CD8-positive, alpha-beta memory T cell (primary cell): ENCODE data around the gene PARD3. TPM values are rescaled to one million over a fixed set of nuclear protein-coding genes. Genes with fewer than 3 reads are reported as not detected.

Source experiments
- CTCF ChIA-PET: fragments of 350-600 bp; sonication (Branson Sonifier 250); formaldehyde crosslinking; loops from one replicate; lab custom pipeline; 2021; ENCODE audit warnings: antibody characterized with exemption; lab: Charles Lee
- POLR2A ChIA-PET: fragments of 350-600 bp; sonication (Branson Sonifier 250); formaldehyde crosslinking; loops from one replicate; lab custom pipeline; 2021; ENCODE audit warnings: antibody characterized with exemption; lab: Charles Lee
- DNase-seq, 5 donors: peaks; one replicate each; pipeline versions ENCODE4 v3.0.0 to v3.0.0-alpha.2; 2020 to 2022; ENCODE audit warnings: mixed read lengths in 1 of 5
- H3K27ac ChIP-seq: one replicate; pipeline ENCODE4 v1.7.0; 2013; ENCODE audit warnings: low read depth, mild to moderate bottlenecking, low read length, moderate library complexity
- H3K27me3 ChIP-seq: 2 replicates; pipeline ENCODE4 v1.7.0; 2013; ENCODE audit warnings: low read length, mild to moderate bottlenecking; ENCODE audit not compliant: insufficient read depth, poor library complexity, severe bottlenecking
- H3K36me3 ChIP-seq: 2 replicates; pipeline ENCODE4 v1.7.0; 2013; ENCODE audit warnings: mild to moderate bottlenecking, low read length, moderate library complexity; ENCODE audit not compliant: insufficient read depth
- H3K4me1 ChIP-seq: 2 replicates; pipeline ENCODE4 v1.7.0; 2013; ENCODE audit warnings: mild to moderate bottlenecking, low read length, moderate library complexity; ENCODE audit not compliant: insufficient read depth
- H3K4me3 ChIP-seq: 2 replicates; pipeline ENCODE4 v1.7.0; 2013; ENCODE audit warnings: mild to moderate bottlenecking, low read length
- H3K9me3 ChIP-seq: 2 replicates; pipeline ENCODE4 v1.7.0; 2013; ENCODE audit warnings: mild to moderate bottlenecking, low read length
- H3K27ac Mint-ChIP-seq, 8 donors: one replicate each; pipeline ENCODE4 v1.8.0; 2020 to 2021; ENCODE audit warnings: mixed read lengths in 8 of 8, mild to moderate bottlenecking in 6 of 8, inconsistent platforms in 3 of 8, moderate library complexity in 3 of 8
- H3K27me3 Mint-ChIP-seq, 2 donors: one replicate each; pipeline ENCODE4 v1.8.0; 2020 to 2021; ENCODE audit warnings: mixed read lengths in 2 of 2, mild to moderate bottlenecking in 1 of 2, moderate library complexity in 1 of 2
- H3K36me3 Mint-ChIP-seq, 3 donors: one replicate each; pipeline ENCODE4 v1.8.0; 2020 to 2021; ENCODE audit warnings: mixed read lengths in 3 of 3, inconsistent platforms in 1 of 3, mild to moderate bottlenecking in 1 of 3
- H3K4me1 Mint-ChIP-seq, 3 donors: one replicate each; pipeline ENCODE4 v1.8.0; 2020 to 2021; ENCODE audit warnings: mixed read lengths in 3 of 3, inconsistent platforms in 1 of 3, mild to moderate bottlenecking in 1 of 3
- H3K4me3 Mint-ChIP-seq, 7 donors: one replicate each; pipeline ENCODE4 v1.8.0; 2020 to 2021; ENCODE audit warnings: mixed read lengths in 7 of 7, mild to moderate bottlenecking in 6 of 7, moderate library complexity in 4 of 7, inconsistent platforms in 2 of 7
- H3K9me3 Mint-ChIP-seq, 5 donors: one replicate each; pipeline ENCODE4 v1.8.0; 2020 to 2022; ENCODE audit warnings: mixed read lengths in 5 of 5, mild to moderate bottlenecking in 3 of 5, moderate library complexity in 2 of 5, inconsistent platforms in 1 of 5
- polyA plus RNA-seq: library from polyadenylated mRNA; unstranded; fragments of 300-500 nt; fragmentation: Illumina TruSeq; gene quantifications from one replicate; pipeline ENCODE4 v1.2.3, GENCODE V29; 2021
- total RNA-seq, 2 experiments: library from RNA; stranded (reverse); gene quantifications; one replicate each; pipeline ENCODE4 v1.2.3, GENCODE V29; 2021

PARD3 gene
- total and polyA plus RNA-seq, 3 experiments from 2014 or later: 0.27 to 0.46 TPM; not detected in 1

GRCh38 chr10:34730726-34731125 lies 84.4 kb downstream of the PARD3 start:
- H3K27me3 Mint-ChIP-seq: no peaks in the 10 kb centered on the region
- Histone ChIP-seq H3K4me3 (no peak overlapping the region), H3K27ac (no peak overlapping the region), H3K4me1 (no peaks in the 10 kb centered on the region), H3K27me3 (no peaks in the 10 kb centered on the region), H3K36me3 (no peaks in the 10 kb centered on the region), H3K9me3 (no peaks in the 10 kb centered on the region)
- no peaks in the 10 kb centered on the region for H3K9me3 Mint-ChIP-seq
- no peaks in the 10 kb centered on the region for H3K4me1 Mint-ChIP-seq
- no peak for DNase-seq
- no peak overlapping the region for H3K4me3 Mint-ChIP-seq
- ChIA-PET POLR2A (no interaction called here), CTCF (no interaction called here)
- no peak overlapping the region for H3K27ac Mint-ChIP-seq
- no peaks in the 10 kb centered on the region for H3K36me3 Mint-ChIP-seq

GRCh38 chr10:34729619-34730018 lies 85.5 kb downstream of the PARD3 start:
- H3K27me3 Mint-ChIP-seq: no peaks in the 10 kb centered on the region
- H3K36me3 Mint-ChIP-seq: no peaks in the 10 kb centered on the region
- CTCF ChIA-PET: no interaction called here
- no peak overlapping the region for H3K4me3 Mint-ChIP-seq
- H3K9me3 Mint-ChIP-seq: no peaks in the 10 kb centered on the region
- Histone ChIP-seq H3K4me1 (no peaks in the 10 kb centered on the region), H3K36me3 (no peaks in the 10 kb centered on the region), H3K27me3 (no peaks in the 10 kb centered on the region), H3K9me3 (no peaks in the 10 kb centered on the region), H3K27ac (no peak overlapping the region), H3K4me3 (no peak overlapping the region)
- POLR2A ChIA-PET: no interaction called here
- no peak for DNase-seq
- no peaks in the 10 kb centered on the region for H3K4me1 Mint-ChIP-seq
- no peak overlapping the region for H3K27ac Mint-ChIP-seq

DNA sequence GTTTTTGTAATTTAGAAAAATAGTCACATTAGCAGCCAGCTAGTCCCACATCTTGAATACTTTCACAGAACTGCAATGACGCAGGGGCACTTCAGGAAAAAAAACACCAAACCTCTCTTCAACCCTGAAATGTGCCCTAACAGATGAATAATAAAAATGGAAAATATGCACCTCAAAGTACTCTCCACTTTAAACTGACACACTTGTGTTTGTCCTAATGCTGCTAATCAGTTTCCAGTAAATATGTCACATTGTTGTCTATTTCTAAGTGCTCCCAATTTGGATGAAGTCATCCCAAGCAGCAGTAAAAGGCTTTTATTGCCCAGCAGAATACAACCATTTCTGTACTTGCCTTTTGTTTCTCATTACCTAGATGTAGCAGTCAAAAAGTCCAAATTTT lies 86.7 kb downstream of the PARD3 start:
- ChIA-PET CTCF (no interaction called here), POLR2A (no interaction called here)
- Mint-ChIP-seq H3K9me3 (no peaks in the 10 kb centered on the region), H3K27ac (no peak overlapping the region), H3K4me1 (no peaks in the 10 kb centered on the region), H3K4me3 (no peak overlapping the region), H3K27me3 (peaks cover 0 to 4% of the 10 kb centered on the region in 2 donors), H3K36me3 (no peaks in the 10 kb centered on the region)
- no peaks in the 10 kb centered on the region for H3K36me3 ChIP-seq
- H3K27me3 ChIP-seq: no peaks in the 10 kb centered on the region
- DNase-seq: no peak
- H3K4me3 ChIP-seq: no peak overlapping the region
- H3K4me1 ChIP-seq: no peaks in the 10 kb centered on the region
- H3K9me3 ChIP-seq: no peaks in the 10 kb centered on the region
- no peak overlapping the region for H3K27ac ChIP-seq

GRCh38 chr10:34727595-34728033 lies 87.5 kb downstream of the PARD3 start:
- Mint-ChIP-seq H3K27me3 (peaks cover 0 to 4% of the 10 kb centered on the region in 2 donors), H3K4me1 (no peaks in the 10 kb centered on the region), H3K36me3 (no peaks in the 10 kb centered on the region), H3K27ac (no peak overlapping the region), H3K4me3 (no peak overlapping the region), H3K9me3 (no peaks in the 10 kb centered on the region)
- Histone ChIP-seq H3K9me3 (no peaks in the 10 kb centered on the region), H3K27ac (no peak overlapping the region), H3K36me3 (no peaks in the 10 kb centered on the region), H3K4me3 (no peak overlapping the region), H3K4me1 (no peaks in the 10 kb centered on the region), H3K27me3 (no peaks in the 10 kb centered on the region)
- ChIA-PET CTCF (no interaction called here), POLR2A (no interaction called here)
- DNase-seq: no peak

DNA sequence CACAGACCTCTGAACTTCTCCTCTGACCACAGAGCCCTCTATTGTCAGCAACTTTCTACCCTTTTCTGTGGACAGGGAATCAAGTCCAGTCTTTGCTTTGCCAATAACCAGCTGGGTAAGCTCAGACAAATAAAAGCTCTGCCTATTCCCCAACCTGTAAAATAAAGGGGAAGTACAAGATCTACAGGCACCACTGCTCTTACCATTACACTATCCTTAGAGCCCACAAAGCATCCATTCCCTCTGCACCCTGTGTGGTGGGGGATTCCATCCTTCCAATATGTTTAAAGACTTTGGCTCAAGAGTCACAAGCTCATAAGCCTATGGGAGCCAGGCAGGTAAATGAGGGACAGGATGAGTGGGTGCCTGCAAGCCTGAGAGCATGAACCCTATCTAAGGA lies 88.2 kb downstream of the PARD3 start:
- no peak for DNase-seq
- Histone ChIP-seq H3K4me3 (no peak overlapping the region), H3K36me3 (no peaks in the 10 kb centered on the region), H3K27ac (no peak overlapping the region), H3K27me3 (no peaks in the 10 kb centered on the region), H3K9me3 (no peaks in the 10 kb centered on the region), H3K4me1 (no peaks in the 10 kb centered on the region)
- Mint-ChIP-seq H3K36me3 (no peaks in the 10 kb centered on the region), H3K27me3 (peaks cover 0 to 4% of the 10 kb centered on the region in 2 donors), H3K27ac (no peak overlapping the region), H3K4me1 (no peaks in the 10 kb centered on the region), H3K9me3 (no peaks in the 10 kb centered on the region), H3K4me3 (no peak overlapping the region)
- ChIA-PET POLR2A (no interaction called here), CTCF (no interaction called here)

- Mint-ChIP-seq H3K36me3 (no peaks in the 10 kb centered on the region), H3K4me1 (no peaks in the 10 kb centered on the region), H3K27ac (no peak overlapping the region), H3K4me3 (no peak overlapping the region), H3K27me3 (peaks cover 0 to 4% of the 10 kb centered on the region in 2 donors), H3K9me3 (no peaks in the 10 kb centered on the region)
- no peaks in the 10 kb centered on the region for H3K4me1 ChIP-seq
- H3K4me3 ChIP-seq: no peak overlapping the region
- H3K27ac ChIP-seq: no peak overlapping the region
- DNase-seq: no peak
- no peaks in the 10 kb centered on the region for H3K27me3 ChIP-seq
- no peaks in the 10 kb centered on the region for H3K9me3 ChIP-seq
- ChIA-PET POLR2A (no interaction called here), CTCF (no interaction called here)
- no peaks in the 10 kb centered on the region for H3K36me3 ChIP-seq
Measured at GRCh38 chr10:34723750-34724149, 91.3 kb downstream of the PARD3 start.

- no peak overlapping the region for H3K27ac ChIP-seq
- POLR2A ChIA-PET: no interaction called here
- Mint-ChIP-seq H3K4me3 (no peak overlapping the region), H3K36me3 (no peaks in the 10 kb centered on the region), H3K9me3 (no peaks in the 10 kb centered on the region), H3K27me3 (peaks cover 0 to 4% of the 10 kb centered on the region in 2 donors), H3K4me1 (no peaks in the 10 kb centered on the region), H3K27ac (no peak overlapping the region)
- CTCF ChIA-PET: no interaction called here
- no peaks in the 10 kb centered on the region for H3K4me1 ChIP-seq
- H3K36me3 ChIP-seq: no peaks in the 10 kb centered on the region
- no peaks in the 10 kb centered on the region for H3K9me3 ChIP-seq
- no peaks in the 10 kb centered on the region for H3K27me3 ChIP-seq
- no peak overlapping the region for H3K4me3 ChIP-seq
- DNase-seq: no peak
Measured at GRCh38 chr10:34722404-34722803, 92.7 kb downstream of the PARD3 start.

DNA sequence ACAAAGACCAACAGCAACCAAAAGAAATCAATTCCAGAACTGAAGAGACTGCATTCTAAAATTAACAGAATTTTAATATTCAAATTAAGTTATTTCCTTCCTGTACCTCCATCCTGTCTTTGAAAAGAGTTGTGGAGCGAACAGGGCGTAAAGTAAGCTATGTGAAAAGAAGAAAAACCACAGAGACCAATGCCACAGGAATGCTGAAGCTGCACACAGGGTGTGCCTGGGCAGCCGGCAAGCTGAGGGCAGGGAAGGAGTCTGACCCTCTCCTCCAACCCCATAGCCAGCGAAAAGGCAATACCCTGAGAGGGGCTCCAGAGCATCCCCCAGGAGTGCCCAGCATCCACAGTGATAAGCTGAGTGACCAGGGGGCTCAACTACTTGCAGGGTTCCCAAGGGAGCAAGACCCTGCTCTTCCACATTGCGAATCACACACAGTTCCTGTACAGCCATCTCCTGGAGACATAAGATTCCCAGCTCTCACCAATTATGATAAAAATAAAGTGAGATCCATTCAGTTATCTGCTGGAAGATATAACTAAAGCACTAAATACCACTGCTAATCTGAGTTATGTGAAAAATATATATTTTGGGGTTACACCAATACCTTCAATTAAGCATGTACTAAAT lies 93.8 kb downstream of the PARD3 start:
- ChIA-PET CTCF (no interaction called here), POLR2A (no interaction called here)
- Mint-ChIP-seq H3K27me3 (peaks cover 1 to 4% of the 10 kb centered on the region in 2 donors), H3K4me1 (no peaks in the 10 kb centered on the region), H3K9me3 (no peaks in the 10 kb centered on the region), H3K27ac (no peak overlapping the region), H3K36me3 (no peaks in the 10 kb centered on the region), H3K4me3 (no peak overlapping the region)
- Histone ChIP-seq H3K4me3 (no peak overlapping the region), H3K36me3 (no peaks in the 10 kb centered on the region), H3K9me3 (no peaks in the 10 kb centered on the region), H3K27ac (no peak overlapping the region), H3K4me1 (no peaks in the 10 kb centered on the region), H3K27me3 (no peaks in the 10 kb centered on the region)
- no peak for DNase-seq
